Neural cell (in vitro differentiated cells): ENCODE data around the gene METTL8. TPM values are rescaled to one million over a fixed set of nuclear protein-coding genes. Genes with fewer than 3 reads are reported as not detected.

Experiments used
- H2AFZ ChIP-seq: fragments of 200-600, 300-800 bp; sonication (generic), shearing (Covaris generic); 2 replicates; pipeline ENCODE4 v1.6.0; 2014; ENCODE audit warnings: low read depth, mild to moderate bottlenecking, antibody characterized with exemption, low read length, moderate library complexity
- H3F3A ChIP-seq: fragments of 200-600 bp; shearing (Covaris generic); 2 replicates; pipeline ENCODE4 v1.6.1; 2016; ENCODE audit warnings: mild to moderate bottlenecking, moderate library complexity, mixed read lengths, antibody characterized with exemption, low read length; ENCODE audit not compliant: insufficient read depth, poor library complexity, severe bottlenecking
- H3K27ac ChIP-seq: fragments of 200-600, 300-800 bp; sonication (generic), shearing (Covaris generic); 2 replicates; pipeline ENCODE4 v1.5.1; 2014; ENCODE audit warnings: mild to moderate bottlenecking, low read length, moderate library complexity
- H3K27me3 ChIP-seq: fragments of 300-800, 200-600 bp; sonication (generic), shearing (Covaris generic); 2 replicates; pipeline ENCODE4 v1.6.0; 2014; ENCODE audit warnings: mild to moderate bottlenecking, low read depth, low read length, moderate library complexity; ENCODE audit not compliant: insufficient read depth
- H3K36me3 ChIP-seq: fragments of 300-800, 200-600 bp; sonication (generic), shearing (Covaris generic); 2 replicates; pipeline ENCODE4 v1.5.1; 2014; ENCODE audit warnings: mild to moderate bottlenecking, antibody characterized with exemption, low read length, moderate library complexity; ENCODE audit not compliant: insufficient read depth
- H3K4me2 ChIP-seq: fragments of 300-800, 200-600 bp; sonication (generic), shearing (Covaris generic); 2 replicates; pipeline ENCODE4 v1.6.0; 2014; ENCODE audit warnings: mild to moderate bottlenecking, low read length
- H3K4me3 ChIP-seq: fragments of 300-800, 200-600 bp; sonication (generic), shearing (Covaris generic); 2 replicates; pipeline ENCODE4 v1.5.1; 2014; ENCODE audit warnings: mild to moderate bottlenecking, low read length, moderate library complexity
- H3K79me2 ChIP-seq: fragments of 200-600 bp; shearing (Covaris generic); replicated peaks from 2 replicates; pipeline ENCODE4 v1.6.0; 2014; ENCODE audit warnings: mild to moderate bottlenecking, low read length, moderate library complexity; ENCODE audit not compliant: insufficient read depth
- H3K9ac ChIP-seq: fragments of 300-800, 200-600 bp; sonication (generic), shearing (Covaris generic); 2 replicates; pipeline ENCODE4 v1.6.1; 2016; ENCODE audit warnings: mild to moderate bottlenecking, low read length, mixed read lengths
- H3K9me2 ChIP-seq: fragments of 200-600 bp; shearing (Covaris generic); 2 replicates; pipeline ENCODE4 v1.6.1; 2016; ENCODE audit warnings: mild to moderate bottlenecking, low read length, mixed read lengths; ENCODE audit not compliant: insufficient read depth
- H3K9me3 ChIP-seq: fragments of 200-600, 300-800 bp; sonication (generic), shearing (Covaris generic); 2 replicates; pipeline ENCODE4 v1.6.1; 2016; ENCODE audit warnings: mild to moderate bottlenecking, mixed run types, low read length, moderate library complexity, mixed read lengths
- H4K20me1 ChIP-seq: fragments of 200-600 bp; shearing (Covaris generic); 2 replicates; pipeline ENCODE4 v1.6.1; 2016; ENCODE audit warnings: mild to moderate bottlenecking, mixed run types; ENCODE audit not compliant: insufficient read depth
- EP300 ChIP-seq: fragments of 450-650 bp; conservative IDR thresholded peaks from 2 replicates; pipeline ENCODE4 v1.6.1; 2014; ENCODE audit warnings: antibody characterized with exemption, mild to moderate bottlenecking, moderate library complexity; ENCODE audit not compliant: poor library complexity, severe bottlenecking
- EZH2 ChIP-seq: fragments of 200-600, 300-800 bp; shearing (Covaris generic), sonication (generic); IDR thresholded peaks from 2 replicates; pipeline ENCODE4 v1.6.1; 2014; ENCODE audit warnings: antibody characterized with exemption, low read length, borderline replicate concordance, mild to moderate bottlenecking; ENCODE audit not compliant: insufficient read depth, poor library complexity, severe bottlenecking
- MXI1 ChIP-seq: fragments of 450-650 bp; conservative IDR thresholded peaks from 2 replicates; pipeline ENCODE4 v1.6.1; 2014; ENCODE audit warnings: antibody characterized with exemption, mild to moderate bottlenecking; ENCODE audit not compliant: poor library complexity, severe bottlenecking
- POLR2AphosphoS5 ChIP-seq: IDR thresholded peaks from 2 replicates; pipeline ENCODE4 v1.6.1; 2012
- RAD21 ChIP-seq: fragments of 450-650 bp; conservative IDR thresholded peaks from 2 replicates; pipeline ENCODE4 v1.6.1; 2014; ENCODE audit warnings: antibody characterized with exemption, mild to moderate bottlenecking, moderate library complexity
- SMC3 ChIP-seq: fragments of 450-650 bp; conservative IDR thresholded peaks from 2 replicates; pipeline ENCODE4 v1.6.1; 2014; ENCODE audit warnings: antibody characterized with exemption, mild to moderate bottlenecking, moderate library complexity; ENCODE audit not compliant: poor library complexity
- TAF1 ChIP-seq: IDR thresholded peaks from 2 replicates; pipeline ENCODE4 v1.6.1; 2012; ENCODE audit warnings: low read depth
- polyA plus RNA-seq: library from polyadenylated mRNA; depleted of rRNA; stranded (reverse); fragments of >200 nt; gene quantifications from 2 replicates; pipeline ENCODE4 v1.2.3, GENCODE V29; 2014
- TF ChIP-seq, protein P1 (sequence below): IDR thresholded peaks from 2 replicates; pipeline ENCODE4 v1.6.1; 2012; ENCODE audit warnings: borderline replicate concordance
- TF ChIP-seq, protein P2 (sequence below): fragments of 450-650 bp; IDR thresholded peaks from 2 replicates; pipeline ENCODE4 v1.5.1; 2014; ENCODE audit warnings: antibody characterized with exemption, mild to moderate bottlenecking, moderate library complexity; ENCODE audit not compliant: poor library complexity, severe bottlenecking

Gene METTL8
- polyA plus RNA-seq, 1 donor from 2014 or later, result 13.7 TPM

DNA sequence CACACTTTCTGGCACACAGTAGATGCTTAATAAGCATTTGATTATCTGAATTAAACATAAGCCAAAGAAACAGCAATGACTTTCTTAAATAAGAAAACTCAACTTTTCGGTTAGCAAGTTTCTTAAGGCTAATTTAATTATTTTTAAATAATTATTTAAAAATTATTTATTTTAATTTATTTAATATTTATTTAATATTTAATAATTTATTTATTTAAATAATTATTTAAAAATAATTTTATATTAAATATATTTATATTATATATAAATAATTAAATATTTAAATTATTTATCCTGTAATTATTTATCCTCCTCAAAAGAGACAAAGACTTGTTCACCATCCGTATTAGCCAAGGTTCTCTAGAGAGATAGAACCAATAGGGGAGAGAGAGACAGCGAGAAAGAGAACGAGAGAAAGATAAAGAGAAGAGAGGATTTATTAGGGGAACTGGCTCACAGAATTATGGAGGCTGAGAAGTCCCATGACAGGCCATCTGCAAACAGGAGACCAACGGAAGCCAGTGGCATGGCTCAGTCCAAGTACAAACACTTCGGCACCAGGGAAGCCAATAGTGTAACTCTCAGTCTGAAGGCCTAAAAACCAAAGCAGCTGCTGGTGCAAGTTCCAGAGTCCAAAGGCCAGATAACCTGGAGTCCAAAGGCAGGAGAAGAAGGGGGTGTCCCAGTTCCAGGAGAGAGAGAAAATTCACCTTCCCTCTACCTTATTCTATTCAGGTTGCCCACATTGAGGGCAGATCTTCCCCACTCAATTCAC, 125.3 kb downstream of the METTL8 start:
- Histone ChIP-seq H3K4me2 (no peak overlapping the region), H3K9me3 (no peaks in the 10 kb centered on the region), H3K79me2 (no peaks in the 10 kb centered on the region), H3F3A (no peaks in the 10 kb centered on the region), H3K27ac (no peak overlapping the region), H4K20me1 (no peaks in the 10 kb centered on the region), H3K27me3 (no peaks in the 10 kb centered on the region), H2AFZ (no peak overlapping the region), H3K9me2 (no peaks in the 10 kb centered on the region), H3K4me3 (no peak overlapping the region), H3K9ac (no peak overlapping the region), H3K36me3 (no peaks in the 10 kb centered on the region)
- TF ChIP-seq EP300, result no peak
- no peak for TF ChIP-seq SMC3
- TF ChIP-seq, protein P1, sequence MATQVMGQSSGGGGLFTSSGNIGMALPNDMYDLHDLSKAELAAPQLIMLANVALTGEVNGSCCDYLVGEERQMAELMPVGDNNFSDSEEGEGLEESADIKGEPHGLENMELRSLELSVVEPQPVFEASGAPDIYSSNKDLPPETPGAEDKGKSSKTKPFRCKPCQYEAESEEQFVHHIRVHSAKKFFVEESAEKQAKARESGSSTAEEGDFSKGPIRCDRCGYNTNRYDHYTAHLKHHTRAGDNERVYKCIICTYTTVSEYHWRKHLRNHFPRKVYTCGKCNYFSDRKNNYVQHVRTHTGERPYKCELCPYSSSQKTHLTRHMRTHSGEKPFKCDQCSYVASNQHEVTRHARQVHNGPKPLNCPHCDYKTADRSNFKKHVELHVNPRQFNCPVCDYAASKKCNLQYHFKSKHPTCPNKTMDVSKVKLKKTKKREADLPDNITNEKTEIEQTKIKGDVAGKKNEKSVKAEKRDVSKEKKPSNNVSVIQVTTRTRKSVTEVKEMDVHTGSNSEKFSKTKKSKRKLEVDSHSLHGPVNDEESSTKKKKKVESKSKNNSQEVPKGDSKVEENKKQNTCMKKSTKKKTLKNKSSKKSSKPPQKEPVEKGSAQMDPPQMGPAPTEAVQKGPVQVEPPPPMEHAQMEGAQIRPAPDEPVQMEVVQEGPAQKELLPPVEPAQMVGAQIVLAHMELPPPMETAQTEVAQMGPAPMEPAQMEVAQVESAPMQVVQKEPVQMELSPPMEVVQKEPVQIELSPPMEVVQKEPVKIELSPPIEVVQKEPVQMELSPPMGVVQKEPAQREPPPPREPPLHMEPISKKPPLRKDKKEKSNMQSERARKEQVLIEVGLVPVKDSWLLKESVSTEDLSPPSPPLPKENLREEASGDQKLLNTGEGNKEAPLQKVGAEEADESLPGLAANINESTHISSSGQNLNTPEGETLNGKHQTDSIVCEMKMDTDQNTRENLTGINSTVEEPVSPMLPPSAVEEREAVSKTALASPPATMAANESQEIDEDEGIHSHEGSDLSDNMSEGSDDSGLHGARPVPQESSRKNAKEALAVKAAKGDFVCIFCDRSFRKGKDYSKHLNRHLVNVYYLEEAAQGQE, result no peak
- TF ChIP-seq RAD21, result no peak
- no peak for TF ChIP-seq EZH2
- TF ChIP-seq TAF1, result no peak
- TF ChIP-seq POLR2AphosphoS5, result no peak
- TF ChIP-seq, protein P2, sequence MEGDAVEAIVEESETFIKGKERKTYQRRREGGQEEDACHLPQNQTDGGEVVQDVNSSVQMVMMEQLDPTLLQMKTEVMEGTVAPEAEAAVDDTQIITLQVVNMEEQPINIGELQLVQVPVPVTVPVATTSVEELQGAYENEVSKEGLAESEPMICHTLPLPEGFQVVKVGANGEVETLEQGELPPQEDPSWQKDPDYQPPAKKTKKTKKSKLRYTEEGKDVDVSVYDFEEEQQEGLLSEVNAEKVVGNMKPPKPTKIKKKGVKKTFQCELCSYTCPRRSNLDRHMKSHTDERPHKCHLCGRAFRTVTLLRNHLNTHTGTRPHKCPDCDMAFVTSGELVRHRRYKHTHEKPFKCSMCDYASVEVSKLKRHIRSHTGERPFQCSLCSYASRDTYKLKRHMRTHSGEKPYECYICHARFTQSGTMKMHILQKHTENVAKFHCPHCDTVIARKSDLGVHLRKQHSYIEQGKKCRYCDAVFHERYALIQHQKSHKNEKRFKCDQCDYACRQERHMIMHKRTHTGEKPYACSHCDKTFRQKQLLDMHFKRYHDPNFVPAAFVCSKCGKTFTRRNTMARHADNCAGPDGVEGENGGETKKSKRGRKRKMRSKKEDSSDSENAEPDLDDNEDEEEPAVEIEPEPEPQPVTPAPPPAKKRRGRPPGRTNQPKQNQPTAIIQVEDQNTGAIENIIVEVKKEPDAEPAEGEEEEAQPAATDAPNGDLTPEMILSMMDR, result no peak
- TF ChIP-seq MXI1, result no peak

DNA sequence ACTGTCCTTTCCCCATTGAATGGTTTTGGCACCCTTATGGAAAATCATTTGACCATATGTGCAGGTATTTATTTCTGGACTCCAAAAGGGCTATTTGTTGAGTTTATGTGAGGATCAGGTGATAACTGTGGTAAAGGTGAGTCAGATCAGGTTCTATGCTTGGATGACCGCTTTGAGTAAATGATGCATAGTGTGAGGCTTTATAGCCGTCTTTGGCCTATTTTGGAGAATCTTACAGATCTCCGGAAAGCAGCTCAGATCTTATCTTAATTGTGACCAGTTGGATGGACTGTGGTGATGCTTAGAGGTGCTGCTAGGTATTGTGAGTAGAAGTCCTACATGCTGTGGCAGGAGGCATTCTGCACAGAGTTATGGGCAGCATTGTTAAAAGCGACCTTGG, 126.2 kb downstream of the METTL8 start:
- Histone ChIP-seq H3K9me3 (no peaks in the 10 kb centered on the region), H3K27me3 (no peaks in the 10 kb centered on the region), H3K9ac (no peak overlapping the region), H4K20me1 (no peaks in the 10 kb centered on the region), H2AFZ (no peak overlapping the region), H3K4me3 (no peak overlapping the region), H3K27ac (no peak overlapping the region), H3K9me2 (no peaks in the 10 kb centered on the region), H3K36me3 (no peaks in the 10 kb centered on the region), H3F3A (no peaks in the 10 kb centered on the region), H3K4me2 (no peak overlapping the region), H3K79me2 (no peaks in the 10 kb centered on the region)
- TF ChIP-seq RAD21 (no peak), EP300 (no peak), EZH2 (no peak), MXI1 (no peak), TAF1 (no peak), SMC3 (no peak), POLR2AphosphoS5 (no peak)
- TF ChIP-seq, protein P1, result no peak
- TF ChIP-seq, protein P2, result no peak
